OCI-LY3 (cell line): ENCODE results near the gene C6.

Source experiments
- EZH2phosphoT487 ChIP-seq: fragments of 200-600 bp; shearing (Covaris generic); IDR thresholded peaks from 2 replicates; pipeline ENCODE4 v1.6.1; 2018; ENCODE audit warnings: antibody characterized with exemption, mixed run types, low read depth
- TF ChIP-seq, protein P1 (sequence below): fragments of 200-600, 300-600 bp; sonication (generic); IDR thresholded peaks from 2 replicates; pipeline ENCODE4 v1.5.1; 2014; ENCODE audit warnings: antibody characterized with exemption, low read length, low read depth

DNA sequence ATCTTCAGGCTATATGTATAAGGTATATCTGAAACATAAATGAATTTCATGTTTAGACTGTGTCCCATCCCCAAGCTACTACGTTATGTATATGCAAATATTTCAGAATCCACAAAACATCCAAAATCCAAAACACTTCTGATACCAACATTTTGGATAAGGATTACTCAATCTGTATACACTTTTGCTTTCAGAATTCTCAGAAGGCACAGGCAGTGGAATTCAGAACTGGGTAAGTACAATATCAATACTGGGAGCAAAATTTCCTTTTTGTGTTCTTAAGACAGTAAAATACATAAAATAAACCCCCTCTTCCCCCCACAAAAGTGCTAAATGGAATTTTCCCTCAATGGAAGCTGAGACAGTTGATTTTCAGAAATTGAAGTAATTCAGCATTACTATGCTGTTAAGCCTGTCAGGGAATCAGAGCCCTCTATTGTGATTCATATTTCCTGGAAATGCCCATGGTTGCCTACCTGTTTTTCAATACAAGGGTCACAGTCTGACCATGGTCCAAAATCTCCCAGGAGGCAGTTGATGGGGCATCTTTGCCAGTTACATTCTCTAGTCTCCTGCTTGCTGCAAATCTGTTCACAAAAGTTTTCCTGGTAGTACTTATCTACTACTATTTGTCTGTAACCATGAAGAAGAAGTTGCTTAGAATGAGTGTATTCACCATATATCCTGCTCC lies 12.1 kb downstream of the C6 start:
- no peak for TF ChIP-seq EZH2phosphoT487
- TF ChIP-seq, protein P1, sequence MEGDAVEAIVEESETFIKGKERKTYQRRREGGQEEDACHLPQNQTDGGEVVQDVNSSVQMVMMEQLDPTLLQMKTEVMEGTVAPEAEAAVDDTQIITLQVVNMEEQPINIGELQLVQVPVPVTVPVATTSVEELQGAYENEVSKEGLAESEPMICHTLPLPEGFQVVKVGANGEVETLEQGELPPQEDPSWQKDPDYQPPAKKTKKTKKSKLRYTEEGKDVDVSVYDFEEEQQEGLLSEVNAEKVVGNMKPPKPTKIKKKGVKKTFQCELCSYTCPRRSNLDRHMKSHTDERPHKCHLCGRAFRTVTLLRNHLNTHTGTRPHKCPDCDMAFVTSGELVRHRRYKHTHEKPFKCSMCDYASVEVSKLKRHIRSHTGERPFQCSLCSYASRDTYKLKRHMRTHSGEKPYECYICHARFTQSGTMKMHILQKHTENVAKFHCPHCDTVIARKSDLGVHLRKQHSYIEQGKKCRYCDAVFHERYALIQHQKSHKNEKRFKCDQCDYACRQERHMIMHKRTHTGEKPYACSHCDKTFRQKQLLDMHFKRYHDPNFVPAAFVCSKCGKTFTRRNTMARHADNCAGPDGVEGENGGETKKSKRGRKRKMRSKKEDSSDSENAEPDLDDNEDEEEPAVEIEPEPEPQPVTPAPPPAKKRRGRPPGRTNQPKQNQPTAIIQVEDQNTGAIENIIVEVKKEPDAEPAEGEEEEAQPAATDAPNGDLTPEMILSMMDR: no peak
